Neural crest cell (in vitro differentiated cells): ENCODE results near the gene ADAMTSL1. TPM values are rescaled to one million over a fixed set of nuclear protein-coding genes. Genes with fewer than 3 reads are reported as not detected.

ENCODE experiments used
- DNase-seq: peaks from one replicate; pipeline ENCODE4 v3.0.0; 2021; ENCODE audit warnings: low read depth, mixed read lengths, low spot score
- H3K27ac Mint-ChIP-seq: one replicate; pipeline ENCODE4 v1.8.0; 2021; ENCODE audit warnings: mild to moderate bottlenecking, mixed read lengths; ENCODE audit not compliant: unreplicated experiment
- H3K27me3 Mint-ChIP-seq: 2 replicates; pipeline ENCODE4 v1.8.0; 2021; ENCODE audit warnings: low read depth, mild to moderate bottlenecking, mixed read lengths
- H3K36me3 Mint-ChIP-seq: 2 replicates; pipeline ENCODE4 v1.8.0; 2021; ENCODE audit warnings: low read depth, mild to moderate bottlenecking, mixed read lengths
- H3K4me1 Mint-ChIP-seq: 2 replicates; pipeline ENCODE4 v1.8.0; 2021; ENCODE audit warnings: mixed read lengths
- H3K4me3 Mint-ChIP-seq: one replicate; pipeline ENCODE4 v1.8.0; 2021; ENCODE audit warnings: mild to moderate bottlenecking, mixed read lengths
- H3K9me3 Mint-ChIP-seq: 2 replicates; pipeline ENCODE4 v1.8.0; 2021; ENCODE audit warnings: mixed read lengths
- total RNA-seq: library from RNA; stranded (reverse); gene quantifications from 2 replicates; pipeline ENCODE4 v1.2.1, GENCODE V29; 2021
- TF ChIP-seq, protein P1 (sequence below): fragments of 200-600 bp; sonication (generic); conservative IDR thresholded peaks from 2 replicates; pipeline ENCODE4 v1.5.0; 2021; ENCODE audit warnings: antibody characterized with exemption, mild to moderate bottlenecking

ADAMTSL1 gene
- total RNA-seq, 1 donor from 2014 or later: 2.3 TPM

DNA sequence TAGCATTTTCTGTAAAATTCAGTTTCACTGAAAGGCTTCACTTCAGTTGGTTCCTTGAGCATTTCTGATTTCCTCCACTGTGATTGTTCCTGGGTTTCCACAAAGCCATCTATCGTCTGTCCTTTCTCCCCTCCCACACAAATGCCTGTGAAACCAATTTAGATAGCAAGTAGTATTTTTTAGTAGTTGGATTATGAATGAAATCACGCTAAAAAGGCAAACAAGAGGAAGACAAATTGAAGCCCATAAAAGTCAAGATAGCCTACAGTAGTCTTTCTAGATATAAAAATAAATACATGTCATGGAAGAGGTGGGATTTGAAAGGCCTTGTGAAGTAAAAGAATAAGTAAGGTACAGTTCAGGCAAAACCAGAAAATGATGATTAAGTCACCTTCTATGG lies 162.8 kb downstream of the ADAMTSL1 start:
- no peak for DNase-seq
- H3K4me3 Mint-ChIP-seq: no peak overlapping the region
- H3K9me3 Mint-ChIP-seq: no peaks in the 10 kb centered on the region
- H3K4me1 Mint-ChIP-seq: peaks cover 4% of the 10 kb centered on the region
- H3K36me3 Mint-ChIP-seq: no peaks in the 10 kb centered on the region
- H3K27me3 Mint-ChIP-seq: no peaks in the 10 kb centered on the region
- TF ChIP-seq, protein P1, sequence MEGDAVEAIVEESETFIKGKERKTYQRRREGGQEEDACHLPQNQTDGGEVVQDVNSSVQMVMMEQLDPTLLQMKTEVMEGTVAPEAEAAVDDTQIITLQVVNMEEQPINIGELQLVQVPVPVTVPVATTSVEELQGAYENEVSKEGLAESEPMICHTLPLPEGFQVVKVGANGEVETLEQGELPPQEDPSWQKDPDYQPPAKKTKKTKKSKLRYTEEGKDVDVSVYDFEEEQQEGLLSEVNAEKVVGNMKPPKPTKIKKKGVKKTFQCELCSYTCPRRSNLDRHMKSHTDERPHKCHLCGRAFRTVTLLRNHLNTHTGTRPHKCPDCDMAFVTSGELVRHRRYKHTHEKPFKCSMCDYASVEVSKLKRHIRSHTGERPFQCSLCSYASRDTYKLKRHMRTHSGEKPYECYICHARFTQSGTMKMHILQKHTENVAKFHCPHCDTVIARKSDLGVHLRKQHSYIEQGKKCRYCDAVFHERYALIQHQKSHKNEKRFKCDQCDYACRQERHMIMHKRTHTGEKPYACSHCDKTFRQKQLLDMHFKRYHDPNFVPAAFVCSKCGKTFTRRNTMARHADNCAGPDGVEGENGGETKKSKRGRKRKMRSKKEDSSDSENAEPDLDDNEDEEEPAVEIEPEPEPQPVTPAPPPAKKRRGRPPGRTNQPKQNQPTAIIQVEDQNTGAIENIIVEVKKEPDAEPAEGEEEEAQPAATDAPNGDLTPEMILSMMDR: no peak
- no peak overlapping the region for H3K27ac Mint-ChIP-seq

DNA sequence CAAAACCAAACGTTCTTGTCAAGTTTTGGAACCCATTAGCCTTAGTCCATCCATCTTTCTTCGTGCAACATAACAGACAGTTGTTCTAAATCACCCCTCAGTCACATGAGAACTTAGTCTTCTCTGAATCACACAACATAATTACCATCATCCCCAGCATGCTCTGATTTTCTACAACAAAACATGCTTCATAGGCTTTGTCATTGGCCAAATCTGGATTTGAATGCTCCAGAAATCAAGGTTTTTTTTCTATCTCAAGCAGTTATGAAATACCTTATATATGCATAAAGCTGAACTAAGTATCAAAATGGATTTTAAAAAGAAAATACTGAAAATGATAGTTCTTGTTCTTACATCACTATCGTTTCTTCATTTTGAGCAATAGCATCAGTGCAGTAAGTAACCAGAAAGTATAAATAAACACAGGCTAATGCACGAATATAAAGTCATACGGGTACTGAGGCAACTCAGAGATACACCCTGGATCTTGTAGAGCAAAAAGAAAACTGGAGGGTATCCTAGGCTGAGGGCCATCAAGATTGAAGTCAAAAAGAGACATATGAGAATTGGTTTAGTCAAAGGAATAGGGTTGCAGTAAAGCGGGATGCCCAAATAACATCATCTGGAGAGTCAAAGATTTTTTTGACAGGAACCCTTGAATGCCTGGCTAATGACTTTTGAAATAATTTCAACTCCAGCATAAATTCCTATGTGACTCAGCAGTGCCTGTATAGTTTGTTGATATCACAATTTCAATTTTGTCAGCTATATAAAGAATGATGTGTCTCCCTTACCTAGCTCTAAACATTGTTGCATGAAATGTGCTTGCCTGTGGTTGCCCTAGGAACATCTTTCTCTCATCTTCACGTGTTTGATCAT lies 164.7 kb downstream of the ADAMTSL1 start:
- Mint-ChIP-seq H3K9me3 (peaks cover 10% of the 10 kb centered on the region), H3K36me3 (peaks cover 3% of the 10 kb centered on the region), H3K27me3 (no peaks in the 10 kb centered on the region), H3K4me3 (no peak overlapping the region), H3K4me1 (no peaks in the 10 kb centered on the region), H3K27ac (peak overlapping the region; percentile 80)
- DNase-seq: no peak
- TF ChIP-seq, protein P1: no peak

DNA sequence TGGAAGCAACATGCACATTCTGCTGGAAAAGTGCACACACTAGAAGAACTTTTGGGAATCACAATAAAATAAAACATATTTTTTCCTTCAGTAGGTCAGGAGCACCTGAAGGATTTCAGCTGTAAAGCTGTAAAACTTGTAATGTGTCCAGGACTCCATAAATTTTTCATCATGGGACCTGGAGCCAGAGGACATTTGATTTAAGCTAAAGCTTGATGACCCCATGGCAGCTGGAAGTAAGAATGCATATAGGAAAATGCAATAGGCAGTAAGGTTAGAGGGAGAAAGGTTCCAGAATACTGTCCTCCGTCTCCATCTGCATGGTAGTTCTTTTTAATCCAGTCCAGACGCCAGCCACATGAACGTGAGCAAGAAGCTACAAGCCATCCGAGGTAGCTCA lies 166.0 kb downstream of the ADAMTSL1 start:
- no peaks in the 10 kb centered on the region for H3K4me1 Mint-ChIP-seq
- no peaks in the 10 kb centered on the region for H3K27me3 Mint-ChIP-seq
- peaks cover 12% of the 10 kb centered on the region for H3K9me3 Mint-ChIP-seq
- no peak overlapping the region for H3K4me3 Mint-ChIP-seq
- no peak for DNase-seq
- TF ChIP-seq, protein P1: no peak
- H3K27ac Mint-ChIP-seq: no peak overlapping the region
- H3K36me3 Mint-ChIP-seq: peaks cover 5% of the 10 kb centered on the region

DNA sequence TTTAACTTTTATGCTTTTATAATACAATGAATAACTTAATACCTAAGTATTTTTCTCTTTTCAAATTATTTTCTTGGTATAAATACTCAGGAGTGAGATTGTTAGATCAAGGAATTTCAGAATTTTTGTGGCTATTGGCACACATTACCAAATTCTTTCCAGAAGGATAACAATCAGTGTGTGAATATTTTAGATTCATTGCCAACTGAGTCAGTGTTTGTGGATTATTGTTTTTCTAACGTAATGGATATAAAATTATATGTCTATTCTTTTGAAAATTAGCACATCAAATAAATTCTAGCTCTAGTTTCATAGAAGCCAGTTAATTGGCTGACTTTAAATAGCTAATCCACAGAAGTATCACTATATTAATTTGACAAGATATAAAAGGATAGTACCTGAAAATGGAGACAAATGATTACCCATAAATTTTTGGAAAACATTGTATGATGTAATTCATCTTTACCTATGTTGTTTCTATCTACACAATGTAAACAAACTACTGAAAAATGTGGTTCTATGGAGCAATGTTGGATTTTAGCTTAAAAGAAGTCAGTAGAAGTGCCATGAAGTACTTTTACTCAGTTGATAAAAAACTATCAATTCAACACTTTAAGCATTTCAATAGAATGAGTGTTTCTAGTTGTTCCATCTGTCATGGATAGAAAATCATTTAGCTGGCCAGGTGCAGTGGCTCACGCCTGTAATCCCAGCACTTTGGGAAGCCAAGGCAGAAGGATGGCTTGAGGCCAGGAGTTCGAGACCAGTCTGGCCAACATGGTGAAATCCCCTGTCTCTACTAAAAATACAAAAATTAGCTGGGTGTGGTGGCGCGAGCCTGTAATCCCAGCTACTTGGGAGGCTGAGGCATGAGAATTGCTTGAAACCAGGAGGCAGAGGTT lies 185.1 kb downstream of the ADAMTSL1 start:
- no peak overlapping the region for H3K4me3 Mint-ChIP-seq
- no peaks in the 10 kb centered on the region for H3K36me3 Mint-ChIP-seq
- no peaks in the 10 kb centered on the region for H3K9me3 Mint-ChIP-seq
- no peaks in the 10 kb centered on the region for H3K27me3 Mint-ChIP-seq
- no peak for DNase-seq
- no peak overlapping the region for H3K27ac Mint-ChIP-seq
- H3K4me1 Mint-ChIP-seq: no peaks in the 10 kb centered on the region
- TF ChIP-seq, protein P1: no peak

DNA sequence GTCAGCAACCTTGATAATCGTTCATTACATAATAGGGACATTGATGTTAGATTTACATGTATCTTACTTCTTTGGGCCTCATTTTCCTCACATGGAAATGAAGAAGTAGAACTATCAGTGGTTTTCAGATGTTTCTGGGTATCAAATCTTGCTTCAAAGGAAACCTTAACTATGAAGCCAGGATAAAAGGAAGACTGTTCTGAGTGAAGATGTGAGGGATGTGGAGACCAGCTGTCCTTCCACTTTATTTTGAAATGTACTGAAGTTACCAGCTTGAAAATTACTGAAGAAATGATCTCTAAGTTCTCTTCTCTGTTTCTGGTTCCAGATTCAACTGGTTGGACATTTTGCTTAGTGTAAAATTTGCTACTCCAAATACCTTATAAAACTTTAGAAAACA lies 186.0 kb downstream of the ADAMTSL1 start:
- Mint-ChIP-seq H3K27ac (no peak overlapping the region), H3K4me1 (no peaks in the 10 kb centered on the region), H3K9me3 (no peaks in the 10 kb centered on the region), H3K27me3 (no peaks in the 10 kb centered on the region), H3K36me3 (no peaks in the 10 kb centered on the region), H3K4me3 (no peak overlapping the region)
- no peak for DNase-seq
- TF ChIP-seq, protein P1: no peak
